Midbrain (tissue), 1 donor: Measurements from ENCODE around the gene RETREG1.
"Not testable (repeated sequence)": the region's sequence is repeated elsewhere in the genome, so short reads cannot be mapped to it uniquely, and the experiment has no call there.

Experiments used
- DNase-seq: peaks from one replicate; lab custom pipeline; 2025; lab: John Stamatoyannopoulos, UW

RETREG1 gene

DNA sequence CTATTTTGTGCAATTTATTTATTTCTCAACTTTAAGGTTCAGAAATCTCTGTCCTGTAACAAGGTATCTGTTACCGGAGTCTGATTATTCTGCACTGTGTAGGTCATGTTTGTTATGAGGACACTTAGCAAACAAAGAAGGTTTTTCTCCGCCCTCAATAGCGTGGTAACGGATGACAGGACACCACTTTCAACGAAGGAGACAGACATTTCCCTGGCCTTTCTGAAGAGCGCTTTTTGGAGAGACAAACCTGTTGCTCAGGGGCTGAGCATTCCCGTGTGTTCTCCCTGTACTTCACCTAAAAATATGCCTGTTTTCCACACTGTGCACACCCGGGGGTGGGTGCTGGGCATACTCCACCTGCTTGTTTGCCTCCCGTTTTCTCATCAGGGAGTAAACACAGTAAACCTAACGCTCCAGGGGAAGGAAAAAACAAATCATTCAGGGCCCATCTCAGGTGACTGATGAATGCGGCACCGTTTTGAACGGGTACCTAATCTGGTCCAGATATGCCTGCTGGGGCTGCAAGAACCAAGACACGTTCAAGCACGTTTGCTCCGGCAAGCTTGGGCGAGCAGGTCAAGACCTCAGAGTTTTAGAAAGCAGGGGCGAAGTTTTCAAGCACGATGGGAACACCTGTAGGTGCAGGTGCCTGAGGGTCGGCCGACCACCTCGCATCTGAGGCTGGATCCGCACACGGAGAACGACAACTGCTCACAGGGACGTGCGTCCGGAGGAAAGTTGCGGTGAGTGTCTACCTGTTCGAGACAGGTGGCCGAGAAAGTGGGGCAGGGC, 859 bp downstream of the RETREG1 start:
- DNase-seq: peak; percentile 28

DNA sequence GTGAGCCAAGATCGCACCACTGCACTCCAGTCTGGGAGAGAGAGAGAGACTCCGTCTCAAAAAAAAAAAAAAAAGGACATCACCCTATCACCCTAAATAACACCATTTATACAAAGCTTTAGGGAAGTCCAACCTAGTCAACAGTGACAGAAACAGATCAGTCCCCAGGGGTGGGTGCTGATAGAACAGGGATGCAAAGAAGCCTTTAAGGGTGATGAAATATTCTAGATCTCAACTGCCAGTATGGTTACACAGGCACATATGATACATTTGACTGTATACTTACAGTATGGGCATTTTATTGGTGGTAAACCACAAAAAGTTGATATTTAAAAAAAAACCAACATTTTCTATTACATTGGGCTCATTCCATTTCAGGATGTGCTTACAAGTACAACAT, 4.8 kb downstream of the RETREG1 start:
- no peak for DNase-seq

DNA sequence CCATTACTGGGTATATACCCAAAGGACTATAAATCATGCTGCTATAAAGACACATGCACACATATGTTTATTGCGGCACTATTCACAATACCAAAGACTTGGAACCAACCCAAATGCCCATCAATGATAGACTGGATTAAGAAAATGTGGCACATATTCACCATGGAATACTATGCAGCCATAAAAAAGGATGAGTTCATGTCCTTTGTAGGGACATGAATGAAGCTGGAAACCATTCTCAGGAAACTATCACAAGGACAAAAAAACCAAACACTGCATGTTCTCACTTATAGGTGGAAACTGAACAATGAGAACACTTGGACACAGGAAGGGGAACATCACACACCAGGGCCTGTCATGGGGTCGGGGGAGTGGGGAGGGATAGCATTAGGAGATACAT, 5.9 kb downstream of the RETREG1 start:
- not testable (repeated sequence) for DNase-seq

DNA sequence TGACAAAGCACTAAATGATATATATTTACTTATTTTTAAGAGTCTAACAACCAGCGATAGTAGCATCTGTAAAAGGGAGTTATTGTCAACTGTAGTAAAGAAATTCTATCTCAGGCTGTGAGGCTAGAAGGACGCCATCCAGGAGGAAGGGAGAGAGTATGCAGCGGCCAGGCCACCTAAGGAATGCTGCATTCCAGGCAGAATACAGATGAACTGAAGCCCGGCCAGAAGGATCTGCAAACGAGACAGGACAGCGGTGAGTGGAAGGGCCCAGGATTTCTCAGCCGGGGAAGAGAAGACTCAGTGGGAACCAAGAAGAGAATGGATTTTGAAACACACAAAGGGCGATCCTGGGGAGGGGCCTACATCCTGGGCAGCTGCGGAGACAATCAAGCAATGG, 7.4 kb downstream of the RETREG1 start:
- no peak for DNase-seq

DNA sequence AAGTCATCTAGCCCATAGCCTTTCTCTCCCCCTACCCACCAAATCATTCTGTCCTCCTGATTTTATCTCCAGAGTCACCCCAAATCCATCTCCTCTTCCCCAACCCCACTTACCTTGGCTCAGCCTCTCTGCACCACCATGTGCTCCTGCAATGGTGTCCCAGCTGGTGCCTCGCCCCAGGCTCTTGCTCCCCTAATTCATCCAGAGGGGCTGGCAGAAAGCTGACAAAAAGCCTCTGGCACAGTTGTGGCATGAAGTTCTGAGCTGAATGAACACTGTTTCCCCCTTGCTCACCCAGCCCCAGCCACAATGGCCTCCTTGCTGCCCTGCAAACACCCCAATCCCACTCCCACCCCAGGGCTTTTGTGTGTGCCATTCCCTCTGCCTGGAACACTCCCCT, 10.2 kb downstream of the RETREG1 start:
- DNase-seq: no peak

DNA sequence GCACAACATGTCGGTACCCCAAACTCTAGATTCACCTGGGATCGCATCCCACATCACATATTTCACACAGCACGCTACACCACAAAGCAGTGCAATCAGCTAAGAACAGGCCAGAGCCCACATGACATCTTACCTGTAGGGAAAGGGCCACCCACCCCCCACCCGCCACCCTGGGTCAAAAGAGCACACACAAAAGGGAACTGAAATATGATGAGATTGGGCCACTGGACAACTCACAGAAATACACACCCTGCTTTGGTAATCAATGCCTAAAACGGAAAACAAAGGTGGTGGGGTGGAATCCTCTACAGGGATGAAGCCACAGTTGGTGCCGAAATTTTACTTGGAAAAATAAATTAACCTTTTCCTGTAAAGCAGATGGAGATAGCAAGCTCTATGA, 13.1 kb downstream of the RETREG1 start:
- DNase-seq: no peak

DNA sequence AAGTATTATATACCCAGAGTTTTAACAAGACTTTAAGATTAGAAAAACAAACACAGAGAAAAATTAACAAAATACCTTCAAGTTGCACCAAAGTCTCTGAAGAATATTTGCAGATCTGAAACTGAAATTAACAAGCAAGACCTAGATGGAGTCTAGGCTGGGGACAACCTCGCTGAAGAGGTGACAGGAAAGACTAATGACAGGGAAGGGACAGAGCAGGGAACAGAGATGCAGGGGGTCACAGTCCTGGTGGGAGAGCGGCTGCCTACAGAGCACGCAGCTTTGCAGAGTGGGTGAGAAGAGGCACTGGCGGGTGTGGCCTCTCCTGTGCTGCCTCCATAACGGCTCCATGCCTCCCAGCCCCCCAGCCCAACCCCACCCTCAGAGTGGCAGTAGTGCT, 13.5 kb downstream of the RETREG1 start:
- DNase-seq: no peak

DNA sequence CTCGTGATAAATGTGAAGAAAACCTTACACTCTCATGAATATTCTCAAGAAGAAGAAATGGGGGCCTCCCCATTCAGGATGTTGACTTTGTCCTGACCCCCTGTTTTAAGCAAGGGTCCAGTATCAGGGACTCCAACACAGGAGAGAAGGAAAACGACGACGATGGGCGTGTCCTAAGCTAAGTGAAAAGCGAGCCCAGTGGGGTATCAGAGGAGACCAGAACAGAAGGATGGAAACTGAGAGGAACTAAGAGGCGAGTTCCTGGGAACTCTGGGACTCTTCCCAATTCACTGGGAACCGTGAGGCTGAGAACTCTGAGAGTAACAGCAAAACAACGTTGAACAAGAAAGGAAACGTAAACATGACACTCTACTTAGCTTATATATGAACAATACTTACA, 14.6 kb downstream of the RETREG1 start:
- no peak for DNase-seq

DNA sequence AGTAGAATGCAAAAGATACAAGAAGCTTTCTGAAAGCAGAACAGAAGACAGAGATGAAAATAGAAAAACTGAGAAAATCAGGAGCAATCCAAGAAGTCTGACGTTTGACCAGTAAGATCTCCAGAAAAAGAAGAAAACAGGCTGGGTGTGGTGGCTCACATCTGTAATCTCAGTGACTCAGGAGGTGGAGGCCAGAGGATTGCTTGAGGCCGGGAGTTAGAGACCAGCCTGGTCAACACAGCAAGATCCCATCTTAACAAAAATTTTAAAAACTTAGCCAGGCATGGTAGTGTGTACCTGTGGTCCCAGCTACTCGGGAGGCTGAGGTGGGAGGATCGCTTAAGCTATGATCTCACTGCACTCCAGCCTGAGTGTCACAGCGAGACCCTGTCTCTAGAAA, 15.9 kb downstream of the RETREG1 start:
- no peak for DNase-seq

DNA sequence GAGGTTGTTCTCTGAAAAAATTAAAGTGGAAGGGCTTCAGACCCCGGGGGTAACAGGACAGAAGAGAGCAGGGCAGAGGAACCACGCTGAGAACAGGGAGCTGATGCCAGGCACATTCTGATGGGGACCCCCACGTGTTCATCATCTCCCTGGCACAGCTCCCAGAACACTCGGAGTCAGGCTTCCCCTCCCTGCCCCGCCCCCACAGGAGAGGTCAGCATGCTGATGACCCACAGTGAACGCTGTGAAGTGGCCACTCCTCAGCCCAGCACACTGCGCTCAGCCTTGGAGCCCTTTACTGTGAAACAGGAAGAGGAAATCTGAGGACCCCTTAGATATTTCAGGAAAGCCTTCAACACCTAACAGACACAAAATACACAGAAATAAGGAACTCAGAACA, 16.4 kb downstream of the RETREG1 start:
- DNase-seq: peak; percentile 85

DNA sequence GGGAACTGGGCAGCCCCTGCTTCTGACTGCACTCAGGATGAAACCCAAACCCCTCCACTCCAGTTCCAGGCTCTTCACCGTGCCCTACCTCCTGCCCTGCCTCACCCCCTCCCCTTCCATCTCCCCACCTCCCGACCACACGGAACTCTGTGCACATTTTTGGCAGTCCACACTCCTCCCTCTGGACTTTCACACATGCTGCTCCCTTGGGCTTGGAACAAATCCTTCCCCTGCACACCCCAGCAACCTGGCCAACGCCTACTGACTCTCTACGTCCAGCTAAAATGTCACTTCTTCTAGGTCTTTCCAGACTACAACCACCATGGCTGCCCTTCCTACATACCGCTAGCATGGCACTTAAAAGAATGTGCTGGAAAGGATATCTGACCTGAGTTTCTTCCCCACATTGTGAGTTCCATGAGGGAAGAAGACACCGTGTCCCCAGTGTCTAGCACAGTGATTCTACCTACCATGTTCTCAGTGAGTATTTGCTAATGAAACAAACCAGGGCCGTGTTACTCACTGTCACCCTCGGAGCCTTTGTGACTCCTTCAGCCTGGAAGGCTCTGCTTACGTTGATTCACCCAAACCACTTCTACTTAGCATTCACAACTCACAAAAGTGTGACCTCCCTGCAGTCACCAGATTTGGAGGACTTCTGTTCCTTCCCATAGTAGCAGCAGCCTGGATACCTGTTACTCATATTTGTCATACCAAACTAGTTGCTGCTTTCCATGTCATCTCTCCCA, 18.7 kb downstream of the RETREG1 start:
- DNase-seq: no peak

DNA sequence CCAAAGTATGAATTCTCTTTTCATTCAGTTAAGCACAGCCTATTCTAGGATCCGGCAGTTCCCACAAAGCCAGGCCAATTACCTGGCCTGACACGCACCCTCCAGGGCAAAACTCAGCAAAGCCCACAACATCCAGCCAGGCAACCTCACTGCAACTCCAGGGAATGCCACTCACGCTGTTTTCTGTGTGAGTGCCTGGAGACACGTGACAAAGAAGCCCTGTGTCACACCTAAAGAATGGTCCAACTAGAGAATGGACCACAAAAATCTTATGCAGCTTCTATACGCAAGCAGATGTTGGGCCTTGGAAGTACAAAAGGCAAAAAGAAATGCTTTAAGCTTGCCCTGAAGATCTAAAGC, 20.2 kb downstream of the RETREG1 start:
- peak; percentile 32 for DNase-seq

DNA sequence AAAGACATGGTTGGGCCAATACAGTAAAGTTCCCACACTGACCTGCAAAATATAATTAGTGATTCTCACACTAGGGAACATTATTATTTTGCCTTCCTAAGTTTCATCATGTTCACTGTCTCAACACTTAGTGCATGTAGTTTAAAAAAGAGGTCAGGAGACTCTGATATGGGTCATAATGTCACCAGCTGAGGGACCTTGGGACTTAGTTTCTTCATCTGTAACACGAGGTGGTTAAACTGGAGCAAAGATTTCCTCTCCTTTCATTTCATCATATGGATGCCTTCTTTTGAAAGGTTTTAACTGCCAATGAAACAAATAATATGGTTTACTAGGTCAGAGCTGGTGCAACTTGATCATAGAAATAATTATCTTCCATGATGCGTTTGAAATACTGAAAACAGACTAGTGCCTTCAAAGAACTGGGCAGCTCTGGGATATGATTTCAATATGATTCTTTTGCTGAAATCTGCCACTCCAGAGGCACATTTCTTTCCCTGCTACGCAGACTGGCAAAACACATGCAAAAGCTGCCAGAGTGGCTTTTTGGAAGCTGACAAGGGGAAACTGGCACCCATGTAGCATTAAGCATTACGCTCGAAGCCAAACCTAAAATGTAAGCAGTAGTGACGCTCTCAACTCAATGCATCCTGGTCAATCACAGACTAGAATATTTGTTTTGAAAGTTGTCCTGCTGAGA, 20.8 kb downstream of the RETREG1 start:
- no peak for DNase-seq

DNA sequence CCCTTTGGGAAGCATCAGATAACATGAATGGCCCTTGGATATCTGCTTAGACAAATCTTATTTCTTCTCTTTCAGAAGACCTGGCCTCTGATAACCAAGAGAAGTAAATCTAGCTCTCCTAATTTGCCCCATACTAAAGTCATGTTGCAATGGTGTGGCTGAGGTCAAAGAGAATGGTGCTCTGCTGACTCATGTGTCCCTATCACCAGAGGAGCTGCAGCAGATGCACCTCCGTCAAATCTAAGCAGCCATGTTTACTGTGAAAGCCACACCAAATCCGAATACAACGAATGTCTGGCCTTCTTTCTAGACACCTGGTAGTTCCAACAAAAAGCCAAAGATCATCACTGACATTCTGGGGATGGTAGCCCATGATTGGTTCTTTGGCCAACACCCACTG, 23.2 kb downstream of the RETREG1 start:
- DNase-seq: no peak

DNA sequence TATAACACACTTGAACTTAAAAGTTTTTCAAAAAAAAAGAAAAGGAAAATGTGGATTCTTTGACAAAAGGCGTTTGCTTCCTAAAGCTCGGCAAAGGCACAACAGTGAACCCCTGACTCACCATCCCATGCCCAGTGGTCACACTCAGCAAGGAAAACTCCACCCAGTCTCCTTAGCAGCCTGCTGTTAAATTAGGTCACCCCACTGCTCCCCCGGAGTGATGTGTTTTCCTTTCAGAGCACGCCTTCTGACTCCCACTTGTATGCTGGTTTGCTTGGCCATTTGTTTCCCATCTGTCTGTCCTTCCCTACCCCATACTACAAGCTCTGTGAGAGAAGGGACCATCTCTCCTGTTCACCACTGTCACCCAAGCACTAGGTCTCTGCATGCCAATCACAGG, 23.8 kb downstream of the RETREG1 start:
- no peak for DNase-seq

DNA sequence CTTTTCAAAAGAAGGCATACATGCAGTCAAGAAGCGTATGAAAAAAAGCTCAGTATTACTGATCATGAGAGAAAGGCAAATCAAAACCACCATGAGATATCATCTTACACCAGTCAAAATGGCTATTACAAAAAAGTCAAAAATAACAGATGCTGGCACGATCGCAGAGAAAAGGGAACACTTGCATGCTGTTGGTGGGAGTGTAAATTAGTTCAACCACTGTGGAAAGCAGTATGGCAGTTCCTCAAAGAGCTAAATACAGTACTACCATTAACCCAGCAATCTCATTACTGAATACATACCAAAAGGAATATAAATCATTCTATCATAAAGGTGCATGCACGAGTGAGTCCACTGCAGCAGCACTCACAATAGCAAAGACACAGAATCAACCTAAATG, 24.5 kb downstream of the RETREG1 start:
- DNase-seq: no peak

DNA sequence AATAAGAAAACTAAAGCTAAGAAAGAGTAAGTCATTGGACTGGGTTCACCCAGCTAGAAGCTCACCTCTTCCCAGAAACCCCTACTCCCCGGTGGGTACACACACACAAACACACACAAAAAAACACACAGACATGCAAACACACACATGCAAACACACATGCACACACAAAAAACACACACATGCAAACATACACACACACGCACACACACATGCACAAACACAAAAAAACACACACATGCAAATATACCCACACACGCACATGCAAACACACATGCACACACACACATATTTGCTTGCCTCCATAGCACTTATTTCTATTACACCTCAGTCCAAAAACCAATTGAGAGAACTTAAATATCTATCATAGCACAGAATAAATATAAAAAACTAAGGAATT, 26.1 kb downstream of the RETREG1 start:
- no peak for DNase-seq

DNA sequence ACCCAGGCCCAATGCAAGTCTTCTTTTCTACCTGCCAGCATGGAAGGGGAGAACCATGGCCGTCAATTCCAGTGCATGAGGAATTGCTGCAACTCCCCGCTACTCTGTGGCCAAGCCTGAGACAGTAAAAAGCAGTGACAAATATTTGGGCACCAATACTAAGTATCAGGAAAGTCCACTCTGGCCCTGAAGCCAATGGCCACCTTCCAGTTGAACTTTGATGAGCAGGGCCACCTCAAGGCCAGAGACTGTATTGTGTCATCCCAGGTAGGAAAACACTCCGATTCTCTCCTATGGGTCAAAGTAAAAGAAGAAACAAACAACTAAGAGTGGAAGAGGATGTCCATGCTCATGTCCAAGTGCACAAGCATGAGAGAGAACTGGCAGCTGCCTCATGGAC, 27.1 kb downstream of the RETREG1 start:
- DNase-seq: no peak

DNA sequence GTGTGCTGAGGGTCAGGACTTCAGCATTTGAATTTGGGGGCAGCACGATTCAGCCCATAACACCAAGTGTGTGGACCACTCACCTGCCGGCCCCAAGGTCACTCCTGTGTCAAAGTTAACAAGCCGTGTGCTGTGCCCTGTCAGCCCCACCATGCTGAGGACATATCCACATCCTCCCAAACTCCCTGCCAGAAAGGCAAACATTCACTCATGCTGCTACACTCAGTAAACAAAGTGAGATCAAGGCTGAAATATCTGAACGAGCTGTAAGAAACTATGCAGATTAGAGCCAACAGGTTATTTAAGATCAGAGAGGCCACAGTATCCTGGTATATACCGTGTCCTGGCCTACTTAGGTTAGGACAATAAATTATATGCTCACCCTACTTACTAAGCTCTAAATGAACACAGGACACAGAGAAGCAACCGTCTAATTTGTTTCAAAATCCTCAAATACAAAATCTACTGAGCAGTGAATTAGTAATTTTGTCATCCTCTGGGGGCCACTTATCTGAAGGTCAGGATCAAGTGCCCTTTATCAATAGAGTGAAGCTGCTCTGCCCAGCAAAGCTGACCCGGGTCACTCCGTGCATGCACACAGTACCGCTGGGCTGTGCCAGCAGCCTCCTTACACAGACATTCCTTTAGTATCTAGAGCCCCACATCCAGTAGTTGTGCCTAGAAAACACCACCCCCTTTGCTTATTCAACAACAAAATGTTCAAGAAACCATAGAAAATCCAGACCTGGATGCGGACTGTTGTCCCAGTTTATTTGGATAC, 28.2 kb downstream of the RETREG1 start:
- no peak for DNase-seq

DNA sequence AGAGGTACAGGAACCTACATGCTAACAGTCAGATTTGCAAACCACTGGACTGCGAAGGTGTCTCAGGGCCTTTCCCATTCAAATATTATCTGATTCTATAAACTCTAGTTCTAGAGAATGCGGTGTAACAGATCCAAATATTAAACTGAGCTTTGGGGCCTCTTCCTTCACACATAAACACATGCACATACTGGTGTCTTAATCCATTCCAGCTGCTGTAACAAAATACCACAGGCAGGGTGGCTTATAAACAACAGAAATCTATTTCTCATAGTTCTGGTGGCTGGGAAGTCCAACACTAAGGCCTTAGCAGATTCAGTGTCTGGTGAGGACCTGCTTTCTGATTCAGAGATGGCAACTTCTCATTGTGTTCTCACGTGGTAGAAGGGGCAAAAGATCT, 30.2 kb downstream of the RETREG1 start:
- no peak for DNase-seq

DNA sequence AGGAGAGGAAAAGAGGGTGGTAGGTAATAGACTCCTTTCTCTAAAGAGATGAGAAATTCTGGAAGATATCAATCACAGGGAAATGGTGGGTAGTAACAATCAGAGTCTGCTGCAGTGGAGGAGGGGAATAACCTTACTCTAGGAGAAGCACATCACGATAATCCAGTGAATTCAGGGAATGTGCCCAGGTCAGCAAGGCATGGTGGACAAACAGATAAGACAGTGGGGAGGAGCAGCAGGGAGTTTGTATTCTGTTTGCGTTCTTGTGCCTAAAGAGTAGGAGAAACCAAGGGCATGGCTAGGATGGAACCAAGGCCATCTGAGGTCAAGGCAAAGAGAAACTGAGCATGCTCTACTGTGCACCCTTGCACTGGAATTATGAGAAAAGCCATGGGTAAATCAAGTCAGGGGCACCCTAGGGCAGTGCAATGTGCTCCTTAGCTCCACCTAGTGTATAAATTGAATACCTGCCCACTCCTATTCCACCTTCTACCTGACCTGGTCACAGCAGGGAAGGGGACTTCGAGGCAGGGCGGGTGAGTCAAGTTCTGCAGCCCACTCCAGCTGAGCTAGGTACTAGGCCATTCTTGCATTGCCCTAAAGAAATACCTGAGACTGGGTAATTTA, 31.6 kb downstream of the RETREG1 start:
- DNase-seq: no peak

DNA sequence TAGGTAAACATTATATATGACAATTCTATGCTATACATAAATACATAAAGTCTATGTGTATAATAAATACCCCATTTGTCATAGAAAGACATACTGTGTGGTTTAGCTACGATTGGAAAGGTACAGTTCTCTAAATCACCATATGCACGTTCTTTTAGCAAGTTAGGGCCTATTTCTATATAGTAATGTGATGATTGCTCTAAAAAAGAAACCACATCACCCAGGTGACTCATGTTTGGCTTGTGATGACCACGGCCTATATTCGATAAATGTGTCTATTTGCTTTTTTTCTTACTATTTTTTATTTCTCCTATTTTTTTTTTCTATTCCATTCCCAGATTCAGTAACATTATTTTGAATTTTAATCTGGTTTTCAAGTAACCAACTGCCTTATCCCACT, 34.7 kb downstream of the RETREG1 start:
- no peak for DNase-seq
